Erythroblast (primary cell): ENCODE measurements around the gene SLC36A1.

Experiments used
- GATA1 ChIP-seq: IDR thresholded peaks from 2 replicates; pipeline ENCODE4 v1.6.1; 2011; ENCODE audit warnings: low read depth, mild to moderate bottlenecking, control low read depth, low read length, moderate library complexity
- POLR2A ChIP-seq: IDR thresholded peaks from 2 replicates; pipeline ENCODE4 v1.6.1; 2011; ENCODE audit warnings: mild to moderate bottlenecking, low read length

DNA sequence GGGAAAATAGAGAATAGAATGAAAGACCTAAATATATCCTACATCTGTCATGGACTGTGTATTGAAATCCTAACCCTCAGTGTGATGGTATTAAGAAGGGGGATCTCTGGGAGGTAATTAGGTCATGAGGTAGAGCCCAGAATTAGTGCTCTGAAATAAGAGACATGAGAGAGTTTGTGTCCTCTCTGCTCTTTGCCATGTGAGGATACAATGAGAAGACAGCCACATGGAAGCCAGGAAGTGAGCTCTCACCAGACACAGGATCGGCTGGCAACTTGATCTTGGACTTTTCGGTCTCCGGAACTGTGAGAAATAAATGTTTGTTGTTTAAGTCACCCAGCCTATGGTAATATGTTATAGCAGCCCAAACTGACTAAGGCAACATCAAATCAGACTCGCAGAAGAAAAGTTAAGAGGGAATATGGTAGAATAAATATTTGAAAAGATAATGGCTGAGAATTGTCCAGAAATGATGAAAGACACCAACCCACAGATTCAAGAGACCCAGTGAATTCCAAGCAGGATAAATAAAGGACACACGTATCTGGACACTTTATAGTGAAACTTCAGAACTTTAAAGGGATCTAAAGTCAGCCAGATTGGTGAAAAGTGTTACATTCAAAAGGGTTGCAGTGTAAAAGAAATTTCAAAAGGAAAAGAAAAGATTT lies 12.7 kb upstream of the SLC36A1 start:
- TF ChIP-seq POLR2A (no peak), GATA1 (no peak)
